CD4-positive, alpha-beta T cell treated with Interleukin-21 for 1 hour (primary cell): ENCODE results near the gene C2orf68.
A peak's percentile ranks its signal among the peaks of the same experiment; 100 is the strongest.
"Not testable (repeated sequence)": the region's sequence is repeated elsewhere in the genome, so short reads cannot be mapped to it uniquely, and the experiment has no call there.

ENCODE experiments used
- DNase-seq: peaks from one replicate; pipeline ENCODE4 v3.0.0-alpha.2; 2020

The C2orf68 gene, protein sequence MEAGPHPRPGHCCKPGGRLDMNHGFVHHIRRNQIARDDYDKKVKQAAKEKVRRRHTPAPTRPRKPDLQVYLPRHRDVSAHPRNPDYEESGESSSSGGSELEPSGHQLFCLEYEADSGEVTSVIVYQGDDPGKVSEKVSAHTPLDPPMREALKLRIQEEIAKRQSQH

DNA sequence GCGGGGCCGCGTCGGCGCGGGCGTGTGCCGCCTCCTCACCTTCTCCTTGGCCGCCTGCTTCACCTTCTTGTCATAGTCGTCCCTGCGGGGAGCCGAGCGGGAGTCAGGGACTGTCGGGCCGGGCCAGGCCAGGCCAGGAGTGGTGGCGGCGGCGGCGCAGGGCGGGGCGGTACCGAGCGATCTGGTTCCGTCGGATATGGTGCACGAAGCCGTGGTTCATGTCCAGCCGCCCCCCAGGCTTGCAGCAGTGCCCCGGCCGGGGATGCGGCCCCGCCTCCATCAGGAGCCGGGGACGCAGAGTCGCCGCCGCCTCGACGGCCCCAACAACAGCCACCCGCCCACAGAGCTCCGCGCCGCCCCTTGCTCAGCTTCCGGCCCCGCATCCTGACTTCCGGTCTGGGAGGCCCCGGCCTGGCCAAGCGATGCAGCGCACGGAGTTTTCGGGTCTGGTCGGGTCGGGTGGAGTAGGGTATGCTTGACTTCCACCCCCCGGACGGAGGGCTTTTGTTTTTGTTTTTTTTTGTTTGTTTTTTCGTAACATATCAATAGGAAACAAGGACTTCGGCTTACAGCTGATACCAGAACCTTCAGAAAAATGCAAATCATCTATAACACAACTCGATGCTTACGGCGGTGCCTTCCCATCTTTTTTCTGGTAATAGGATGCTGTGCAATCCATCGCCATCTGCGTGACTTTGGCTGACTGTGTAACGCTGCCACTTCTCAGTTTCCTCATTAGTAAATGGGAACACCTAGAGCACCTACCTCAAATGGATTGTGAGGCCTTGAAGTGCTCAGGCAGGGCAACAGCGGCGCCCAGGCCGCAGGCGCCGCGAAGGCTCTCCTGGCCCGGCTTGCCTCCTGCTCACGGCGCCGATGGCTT is at the start of gene C2orf68:
Gene C2orf68 (minus strand): TSS at position 362 of the 883 bp plus-strand sequence. CDS start 82 bp downstream, at position 280.
- DNase-seq, result peak; percentile 86

- no peak for DNase-seq
Observed at GRCh38 chr2:85661139-85661858, 49.4 kb upstream of the C2orf68 start.

- DNase-seq, result no peak
Observed at GRCh38 chr2:85660725-85661124, 48.9 kb upstream of the C2orf68 start.

GRCh38 chr2:85660301-85660700 is 48.4 kb upstream of the C2orf68 start:
- DNase-seq, result not testable (repeated sequence)

DNA sequence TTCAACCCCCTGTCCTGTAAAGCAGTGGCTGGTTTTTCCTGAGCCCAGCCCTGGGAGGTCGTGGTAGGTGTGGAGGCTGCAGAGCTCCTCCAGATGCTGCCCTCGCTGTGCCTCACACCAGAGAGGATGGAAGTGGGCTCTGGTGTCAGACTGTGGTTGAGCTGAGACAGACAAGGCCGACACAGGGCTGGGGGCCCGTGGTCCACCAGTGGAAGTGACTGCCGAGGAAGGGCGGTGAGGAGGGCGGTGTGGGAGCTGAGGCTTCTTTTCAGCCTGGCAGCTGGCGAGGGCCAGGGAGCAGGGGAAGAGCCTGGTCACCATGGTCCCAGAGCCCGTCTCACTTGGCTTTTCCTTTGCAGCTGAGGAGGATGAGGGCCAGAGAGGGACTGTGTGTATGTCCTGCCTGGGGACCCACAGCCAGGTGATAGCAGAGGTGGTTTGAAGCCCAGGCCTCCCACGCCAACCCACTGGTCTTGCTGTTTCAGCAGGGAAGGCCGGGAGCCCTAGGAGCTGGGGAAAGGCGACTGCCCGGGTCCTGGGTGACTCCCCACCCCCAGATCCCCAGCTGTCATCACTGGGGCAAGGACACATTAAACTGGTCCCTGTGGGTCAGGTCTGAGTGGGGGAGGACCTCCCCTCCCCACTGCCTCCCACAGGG is 47.6 kb upstream of the C2orf68 start:
- no peak for DNase-seq

GRCh38 chr2:85657399-85657798 is 45.5 kb upstream of the C2orf68 start:
- not testable (repeated sequence) for DNase-seq

- no peak for DNase-seq
Observed at GRCh38 chr2:85656468-85656867, 44.6 kb upstream of the C2orf68 start.

DNA sequence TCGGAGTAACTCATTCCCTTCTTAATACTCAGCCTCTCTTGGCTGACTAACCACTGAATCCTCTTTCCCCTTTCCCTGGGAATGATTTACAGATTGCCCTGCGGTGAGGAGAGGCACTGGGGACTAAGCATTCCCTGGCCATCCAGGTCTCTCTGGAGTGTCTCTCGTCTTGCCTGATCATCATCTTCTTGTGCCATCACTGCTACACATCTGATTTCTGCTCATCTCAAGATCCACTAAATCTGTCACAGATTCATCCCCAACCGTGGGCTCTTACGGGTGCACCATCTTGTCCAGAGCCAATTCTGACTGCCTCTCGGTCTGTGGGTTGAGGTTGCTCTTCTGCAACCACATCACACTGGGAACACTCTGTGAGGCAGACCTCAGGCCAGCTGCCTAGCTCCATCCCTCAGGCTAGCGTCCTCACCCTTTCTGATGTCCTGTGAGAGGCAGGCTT is 44.1 kb upstream of the C2orf68 start:
- DNase-seq, result no peak

DNA sequence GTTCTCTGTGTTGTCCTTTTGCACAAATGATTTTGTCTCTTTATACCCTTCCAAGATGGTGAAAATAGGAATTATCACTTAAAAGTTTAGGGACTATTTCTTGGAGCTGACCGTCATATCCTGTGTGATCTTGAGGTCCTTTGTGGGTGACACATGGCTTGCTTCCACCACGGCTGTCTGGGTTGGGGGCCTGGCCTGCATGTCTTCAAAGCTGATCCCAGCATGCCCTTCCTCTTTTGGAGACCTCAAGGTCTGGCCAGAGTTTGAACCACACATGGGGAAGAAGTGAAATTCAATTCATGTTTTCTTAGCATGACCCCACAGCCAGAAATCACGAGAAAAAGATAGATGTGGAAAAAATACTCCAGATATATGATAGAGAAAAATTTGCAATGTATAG is 42.1 kb upstream of the C2orf68 start:
- no peak for DNase-seq

DNA sequence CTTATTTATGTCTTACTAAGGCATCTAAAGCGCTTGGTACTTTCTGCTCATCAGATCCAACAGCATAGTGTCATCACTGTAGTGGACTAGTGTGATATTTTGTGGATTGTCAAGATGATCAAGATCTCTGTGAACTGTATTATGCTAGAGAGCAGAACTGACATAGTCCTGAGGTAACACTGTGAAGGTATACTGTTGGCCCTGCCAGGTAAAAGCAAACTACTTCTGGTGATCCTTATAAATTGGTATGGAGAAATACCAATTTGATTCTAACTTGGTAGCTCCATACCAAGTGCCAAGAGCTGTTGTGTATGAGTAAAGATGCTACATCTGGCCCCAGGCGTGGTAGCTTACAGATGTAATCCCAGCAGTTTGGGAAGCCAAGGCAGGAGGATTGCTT is 40.2 kb upstream of the C2orf68 start:
- DNase-seq, result no peak

DNA sequence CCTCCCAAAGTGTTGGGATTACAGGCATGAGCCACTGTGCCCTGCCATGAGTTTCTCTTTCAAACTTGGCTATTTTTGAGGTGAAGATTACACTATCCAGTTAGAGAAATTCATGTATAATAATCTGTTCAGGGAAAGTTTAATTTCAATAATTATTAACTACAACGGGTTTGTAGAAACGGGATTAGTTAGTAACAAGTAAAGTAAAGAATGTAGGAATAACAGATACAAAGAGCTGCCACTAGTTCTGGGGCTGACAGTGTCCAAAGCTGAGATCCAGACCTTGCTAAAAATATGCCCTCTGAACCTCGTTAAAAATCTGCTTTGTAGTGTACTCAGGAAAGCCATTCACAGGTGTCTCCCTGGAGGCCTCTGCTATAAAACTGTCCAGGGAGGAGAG is 39.2 kb upstream of the C2orf68 start:
- DNase-seq, result no peak

DNA sequence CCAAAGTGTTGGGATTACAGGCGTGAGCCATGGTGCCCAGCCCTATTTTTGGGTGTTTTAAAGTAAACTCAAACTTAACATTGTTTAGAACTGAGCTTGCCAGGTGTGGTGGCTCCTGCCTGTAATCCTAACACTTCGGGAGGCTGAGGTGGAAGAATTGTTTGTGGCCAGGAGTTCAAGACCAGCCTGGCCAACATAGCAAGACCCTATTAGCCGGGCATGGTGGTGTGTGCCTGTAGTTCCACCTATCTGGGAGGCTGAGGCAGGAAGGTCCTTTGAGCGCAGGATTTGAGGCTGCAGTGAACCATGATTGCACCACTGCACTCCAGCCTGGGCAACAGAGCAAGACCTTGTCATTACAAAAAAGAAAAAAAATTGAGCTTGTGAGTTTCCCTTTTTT is 38.6 kb upstream of the C2orf68 start:
- DNase-seq, result no peak

GRCh38 chr2:85649201-85650190 is 37.6 kb upstream of the C2orf68 start:
- DNase-seq, result no peak

DNA sequence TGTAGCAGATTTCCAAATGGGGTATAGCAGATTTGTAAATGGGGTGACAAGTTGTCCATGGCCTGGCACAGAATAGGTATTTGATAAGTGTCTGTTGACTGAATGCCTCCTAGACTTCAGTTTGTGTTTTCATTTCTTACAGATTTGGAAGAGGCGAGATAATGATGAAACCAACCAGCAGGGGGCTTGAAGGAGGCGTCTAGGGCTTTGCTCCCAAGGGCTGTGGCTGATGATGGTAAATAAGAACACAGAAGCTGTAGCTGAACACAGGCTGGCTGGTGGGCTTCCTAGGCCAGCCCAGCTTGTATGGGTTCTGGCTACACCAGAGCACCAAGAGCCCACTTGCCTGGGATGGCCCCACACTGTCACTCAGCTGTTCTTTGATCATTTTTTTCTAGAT is 36.8 kb upstream of the C2orf68 start:
- DNase-seq, result peak; percentile 12

DNA sequence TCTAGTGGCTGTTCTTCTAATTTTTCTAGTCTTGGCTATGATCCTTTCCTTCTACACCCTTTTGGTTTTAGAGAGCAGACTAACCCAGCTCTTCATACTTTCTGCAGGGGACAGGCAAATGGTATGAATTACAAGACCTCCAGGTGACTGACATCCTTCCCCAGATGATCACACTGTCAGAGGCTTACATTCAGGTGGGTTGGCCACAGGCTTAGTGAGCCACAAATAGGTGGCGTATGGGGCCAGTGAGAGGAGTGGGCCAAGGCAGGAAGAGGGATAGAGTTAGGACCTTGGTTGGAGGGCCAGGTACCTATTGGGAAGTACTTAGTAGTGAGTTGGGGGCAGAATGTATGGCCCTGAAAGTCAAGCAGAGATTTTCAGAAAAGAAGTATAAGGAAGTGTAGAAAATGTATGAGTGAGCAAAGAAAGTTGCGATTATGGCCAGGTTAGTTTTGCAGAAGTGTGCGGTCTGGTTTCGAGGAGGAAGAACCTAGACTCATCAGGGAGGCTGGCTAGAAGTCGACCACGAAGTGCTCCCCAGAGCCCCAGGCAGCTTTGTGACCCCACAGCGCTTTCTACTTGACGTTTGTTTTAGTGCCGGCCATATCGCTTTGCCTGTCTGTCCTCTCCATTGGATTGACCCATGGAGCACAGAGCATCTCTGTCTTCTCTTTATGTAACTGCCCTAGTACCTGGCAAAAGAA is 36.1 kb upstream of the C2orf68 start:
- DNase-seq, result no peak

GRCh38 chr2:85646166-85646565 is 34.3 kb upstream of the C2orf68 start:
- no peak for DNase-seq

DNA sequence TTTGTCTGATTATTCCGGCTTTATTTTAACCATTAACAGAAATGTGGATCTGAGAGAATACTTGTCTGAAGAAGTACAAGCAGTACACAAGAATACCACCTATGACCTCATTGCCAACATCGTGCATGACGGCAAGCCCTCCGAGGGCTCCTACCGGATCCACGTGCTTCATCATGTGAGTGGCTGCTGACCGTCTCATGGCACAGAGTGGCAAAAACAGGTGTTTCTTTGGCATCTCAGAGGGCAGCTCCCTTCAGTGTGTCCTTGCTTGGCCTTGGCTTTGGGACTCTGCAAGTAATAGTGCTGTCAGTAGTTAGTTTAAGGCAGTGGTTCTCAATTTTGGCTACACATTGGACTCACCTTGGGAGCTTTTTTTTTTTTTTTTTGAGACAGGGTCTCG is 33.0 kb upstream of the C2orf68 start:
- no peak for DNase-seq

GRCh38 chr2:85642725-85643124 is 30.9 kb upstream of the C2orf68 start:
- peak; percentile 8 for DNase-seq

DNA sequence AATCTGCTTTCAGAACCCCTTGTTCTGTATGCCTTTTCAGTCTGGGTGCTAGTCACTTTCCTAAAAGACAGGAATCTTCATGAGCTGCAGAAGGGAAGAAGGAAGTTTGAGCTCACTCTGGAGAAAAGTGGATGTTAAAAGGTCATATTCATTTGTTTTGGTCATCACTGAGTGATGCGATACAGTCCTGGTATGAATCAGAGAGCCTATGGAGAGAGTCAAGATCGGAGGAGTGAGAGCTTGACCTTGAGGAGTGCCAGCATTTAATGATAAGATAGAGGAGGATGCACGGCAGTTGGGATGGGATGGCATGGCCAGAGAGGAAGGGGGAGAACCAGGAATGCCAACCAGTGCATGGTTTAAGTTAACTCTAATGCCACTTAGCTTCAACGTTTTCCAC is 23.8 kb upstream of the C2orf68 start:
- no peak for DNase-seq

- no peak for DNase-seq
Observed at GRCh38 chr2:85635011-85635410, 23.1 kb upstream of the C2orf68 start.

- no peak for DNase-seq
Observed at GRCh38 chr2:85631316-85631715, 19.4 kb upstream of the C2orf68 start.
